Epidermal melanocyte (primary cell): ENCODE data around the gene NOL7.
A peak's percentile ranks its signal among the peaks of the same experiment; 100 is the strongest.

ENCODE experiments used
- DNase-seq: peaks from one replicate; pipeline ENCODE4 v3.0.0; 2011; ENCODE audit warnings: low spot score; ENCODE audit not compliant: insufficient read length

The NOL7 gene

DNA sequence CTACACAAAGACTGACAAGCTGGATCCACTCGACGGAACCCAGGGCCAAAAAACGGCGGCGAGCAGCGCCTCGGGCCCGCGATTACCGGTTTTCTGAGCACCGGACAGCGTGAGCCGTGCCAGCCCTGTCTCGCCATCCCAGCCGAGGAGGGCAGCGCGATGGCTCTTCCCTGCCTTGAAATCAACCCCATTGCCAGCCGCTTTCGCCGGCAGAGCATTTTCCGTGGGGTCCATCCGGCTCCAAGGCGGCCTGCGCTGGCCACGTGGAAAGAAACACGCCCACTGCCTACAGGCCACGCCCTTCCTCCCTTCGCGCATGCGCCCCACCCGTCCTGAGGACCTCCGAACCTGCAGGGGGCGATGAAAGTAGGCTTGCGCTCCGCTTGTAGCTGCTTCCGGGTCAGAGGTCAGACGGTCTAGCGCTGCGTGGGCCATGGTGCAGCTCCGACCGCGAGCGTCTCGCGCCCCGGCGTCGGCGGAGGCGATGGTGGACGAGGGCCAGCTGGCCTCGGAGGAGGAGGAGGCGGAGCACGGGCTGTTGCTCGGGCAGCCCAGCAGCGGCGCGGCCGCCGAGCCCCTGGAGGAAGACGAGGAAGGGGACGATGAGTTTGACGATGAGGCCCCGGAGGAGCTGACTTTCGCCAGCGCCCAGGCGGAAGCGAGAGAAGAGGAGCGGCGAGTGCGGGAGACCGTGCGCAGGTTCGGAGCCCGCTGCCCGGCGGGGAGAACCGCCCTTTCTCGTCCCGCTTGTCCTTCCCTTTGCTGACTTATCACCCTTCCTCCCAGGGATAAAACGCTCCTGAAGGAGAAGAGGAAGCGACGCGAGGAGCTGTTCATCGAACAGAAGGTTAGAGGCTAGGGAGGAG is at the start of gene NOL7:
Gene NOL7, plus strand, starts transcription at position 410 of the 866 bp plus-strand sequence. Its CDS starts 24 bp downstream, at position 434.
- peak; percentile 83 for DNase-seq

DNA sequence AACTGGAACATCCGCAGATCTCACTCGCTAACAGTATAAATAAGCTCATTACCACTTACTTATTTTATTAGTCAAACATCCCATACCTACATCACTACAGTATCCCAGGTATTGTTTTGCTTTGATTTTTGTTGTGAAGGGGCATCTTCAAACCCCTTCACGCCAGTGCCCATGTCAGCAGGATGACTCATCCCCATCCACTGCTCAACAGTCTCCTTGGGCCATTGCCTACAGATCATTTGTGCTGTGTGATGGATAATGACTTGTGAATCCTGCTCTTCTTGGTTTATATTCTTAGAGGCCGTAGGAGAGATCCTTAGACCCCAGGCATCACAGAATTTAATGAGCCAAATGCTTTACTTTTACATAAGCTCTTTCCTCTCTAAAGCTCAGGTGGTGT is 49.2 kb upstream of the NOL7 start:
- no peak for DNase-seq

DNA sequence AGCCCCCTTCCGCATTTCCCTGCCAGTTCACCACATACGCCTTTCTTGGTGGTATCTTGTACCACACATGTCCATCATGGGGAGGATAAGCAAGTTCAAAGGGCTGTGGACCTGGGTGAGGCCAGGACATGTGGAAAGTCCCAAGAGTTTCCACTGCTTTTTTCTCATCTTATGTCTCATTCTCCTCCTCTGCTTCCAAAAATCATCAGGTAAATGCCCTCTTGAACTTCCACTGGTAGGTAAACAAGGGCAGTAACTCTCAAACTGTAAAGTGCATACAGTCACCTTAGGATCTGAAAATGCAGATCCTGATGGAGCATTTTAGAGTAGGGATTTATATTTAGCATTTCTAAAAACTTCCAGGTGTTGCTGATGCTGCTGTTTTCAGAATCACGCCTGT is 48.6 kb upstream of the NOL7 start:
- no peak for DNase-seq

DNA sequence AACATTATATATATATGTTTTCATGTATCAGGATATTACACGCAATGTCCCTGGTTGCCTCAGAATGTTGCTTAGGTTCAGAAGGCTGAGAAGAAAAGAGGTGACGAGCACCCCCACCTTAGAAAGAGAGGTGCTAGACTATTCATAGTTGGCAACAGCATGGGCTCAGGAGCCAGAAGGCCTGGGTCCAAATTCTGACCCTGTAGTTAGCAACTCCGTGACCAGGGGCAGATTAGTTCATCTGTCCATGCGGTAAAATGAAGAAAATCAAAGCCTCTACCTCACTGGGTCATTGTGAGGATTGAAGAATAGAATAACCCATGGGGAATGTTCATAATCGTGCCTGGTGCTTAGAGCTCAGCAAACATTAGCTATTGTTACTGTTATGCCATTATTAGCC is 46.2 kb upstream of the NOL7 start:
- DNase-seq = no peak

DNA sequence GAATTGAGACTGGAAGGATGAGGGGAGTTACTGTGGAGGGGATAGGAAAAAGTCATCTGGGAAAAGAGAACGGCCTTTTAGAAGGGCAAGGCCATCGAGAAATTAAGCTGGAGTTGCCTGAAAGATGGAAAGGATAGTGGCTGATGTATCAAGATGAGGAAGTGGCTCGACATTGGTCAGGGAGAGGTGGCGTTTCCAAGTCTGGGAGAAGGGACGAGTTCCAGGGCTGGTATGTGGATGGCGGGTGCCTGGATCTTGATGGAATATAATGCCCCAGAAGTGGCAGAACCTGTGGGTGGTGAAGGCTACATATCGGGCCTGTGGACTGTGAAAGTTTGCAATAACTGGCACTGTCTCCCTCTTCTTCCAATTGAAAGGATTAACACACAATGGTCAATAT is 42.9 kb upstream of the NOL7 start:
- no peak for DNase-seq

DNA sequence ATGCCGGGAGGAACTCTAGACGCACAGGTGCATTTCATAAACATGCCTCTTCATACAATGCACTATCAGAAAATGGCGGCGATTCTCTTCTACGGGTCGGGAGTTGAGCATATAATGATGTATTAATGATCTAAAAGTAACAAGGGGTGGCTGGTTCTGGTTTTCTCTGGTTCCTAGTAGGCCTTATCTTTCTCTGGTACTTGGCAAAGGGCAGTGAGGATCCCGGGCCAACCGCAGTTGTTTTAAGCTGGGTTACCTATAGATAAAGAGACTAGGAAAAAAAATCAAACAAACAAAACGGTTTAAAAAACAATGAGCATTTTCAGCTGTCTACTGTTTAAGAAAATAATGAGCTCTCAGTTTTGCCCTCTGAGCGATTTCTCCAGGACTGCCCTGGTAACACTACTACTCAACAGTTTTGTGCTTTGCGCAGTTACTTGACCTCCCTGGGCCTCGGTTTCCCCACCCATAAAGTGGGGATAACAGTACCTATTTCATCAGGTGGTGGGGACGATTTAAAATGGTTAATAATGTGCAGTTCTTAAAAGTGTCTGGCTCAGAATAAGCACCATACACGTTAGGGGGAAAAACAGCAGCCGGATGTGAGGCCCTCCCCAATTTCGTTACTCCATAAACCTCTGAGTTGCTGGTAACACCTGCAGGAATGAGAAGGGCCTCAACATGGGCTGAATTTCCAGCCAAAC is 42.0 kb upstream of the NOL7 start:
- no peak for DNase-seq

DNA sequence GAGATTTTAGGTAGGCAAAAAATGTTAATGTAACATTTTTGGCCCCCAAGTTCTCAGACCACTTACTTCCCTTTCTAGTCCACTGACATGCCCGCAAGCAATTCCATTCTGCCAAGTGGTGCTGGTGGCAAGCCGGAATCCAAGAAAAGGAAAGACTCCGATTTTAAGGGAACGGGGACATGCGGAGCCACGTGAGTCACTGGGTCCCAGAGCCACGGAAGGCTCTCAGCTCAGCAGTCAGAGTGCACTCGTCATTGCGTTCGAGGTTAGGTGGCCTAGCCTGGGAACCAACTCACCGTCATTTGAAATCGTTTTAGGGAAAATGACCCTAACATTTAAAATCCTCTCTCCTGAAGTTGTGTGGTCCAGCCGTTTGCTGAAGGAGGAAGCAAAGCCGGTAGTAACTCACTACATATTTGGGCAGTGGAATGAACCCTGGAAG is 41.4 kb upstream of the NOL7 start:
- DNase-seq = no peak

DNA sequence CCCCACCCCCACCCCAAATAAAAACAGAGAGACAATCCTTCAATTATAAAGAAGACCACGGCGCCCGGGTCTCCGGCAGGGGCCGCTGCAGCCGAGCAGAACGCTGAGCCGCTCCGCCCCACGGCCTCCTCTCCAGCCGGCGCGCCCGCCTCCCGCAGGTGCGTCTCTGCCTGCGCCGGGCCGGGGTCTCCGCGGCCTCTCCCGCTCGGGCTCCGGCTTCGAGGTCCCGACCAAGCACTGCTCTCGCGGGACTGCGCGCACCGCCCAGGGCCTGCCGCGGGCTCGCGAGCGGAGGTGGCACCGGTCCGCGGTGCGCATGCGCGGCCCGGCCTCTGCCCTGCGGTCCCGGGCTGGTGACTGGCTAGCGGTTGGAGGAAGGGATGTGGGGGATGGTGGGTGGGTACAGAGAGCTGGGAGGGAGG is 41.0 kb upstream of the NOL7 start:
- peak; percentile 96 for DNase-seq

DNA sequence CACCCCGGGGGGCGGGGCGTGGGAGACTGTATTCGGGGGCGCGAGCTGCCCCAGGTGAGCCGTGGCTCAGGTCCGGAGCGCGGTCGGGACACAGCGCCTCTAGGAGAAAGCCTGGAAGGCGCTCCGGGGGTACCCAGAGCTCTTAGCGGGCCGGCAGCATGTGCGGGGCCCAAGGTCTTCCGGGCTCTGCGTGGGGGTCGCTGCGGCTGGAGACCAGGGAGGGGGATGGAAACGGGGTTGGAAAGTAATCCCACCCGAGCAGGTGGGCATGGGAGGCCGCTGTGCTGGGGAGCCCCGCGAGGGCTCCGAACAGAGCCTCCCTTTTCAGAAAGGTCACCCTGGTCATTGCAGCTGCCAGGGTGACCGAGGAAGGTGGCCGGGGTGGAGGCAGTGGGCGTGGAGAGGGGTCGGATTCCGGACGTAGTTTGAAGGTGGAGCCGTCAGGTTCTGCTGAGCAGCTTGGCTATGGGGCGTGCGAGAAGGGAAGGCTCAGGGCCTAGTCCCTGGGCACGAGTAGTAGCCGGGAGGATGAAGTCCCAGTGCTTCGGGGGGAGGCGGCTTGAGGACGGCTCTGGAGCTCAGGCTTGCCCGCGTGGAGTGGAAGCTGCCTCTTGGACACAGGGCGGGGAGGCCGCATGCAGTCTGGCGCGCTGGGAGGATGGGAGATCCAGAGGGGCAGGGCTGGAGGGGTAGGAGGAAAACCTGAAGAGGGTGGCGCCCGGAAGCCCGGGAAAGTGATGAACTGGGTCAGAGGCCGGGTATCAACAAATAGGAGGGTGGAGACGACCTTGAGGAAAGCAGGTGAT is 40.4 kb upstream of the NOL7 start, which contains the start of gene SIRT5:
Gene SIRT5, plus strand, starts transcription at position 31 of the 806 bp plus-strand sequence. CDS start 9,510 bp downstream, outside the sequence.
- DNase-seq = peak; percentile 46

DNA sequence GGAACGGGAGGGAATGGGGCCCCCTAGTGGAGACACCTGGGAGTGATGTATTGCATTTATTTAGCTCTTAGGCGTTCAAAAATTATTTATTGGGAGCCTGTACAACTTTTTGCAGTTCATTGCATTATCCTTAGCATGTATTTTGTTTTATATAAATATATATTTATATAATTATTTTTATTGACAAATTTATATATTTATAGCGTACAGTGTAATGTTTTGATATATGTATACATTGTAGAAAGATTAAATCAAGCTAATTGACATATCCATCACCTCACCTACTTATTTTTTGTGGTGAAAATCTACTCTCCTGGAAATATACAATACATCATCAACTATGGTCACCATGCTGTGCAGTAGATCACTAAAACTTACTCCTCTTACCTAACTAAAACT is 39.8 kb upstream of the NOL7 start:
- no peak for DNase-seq

DNA sequence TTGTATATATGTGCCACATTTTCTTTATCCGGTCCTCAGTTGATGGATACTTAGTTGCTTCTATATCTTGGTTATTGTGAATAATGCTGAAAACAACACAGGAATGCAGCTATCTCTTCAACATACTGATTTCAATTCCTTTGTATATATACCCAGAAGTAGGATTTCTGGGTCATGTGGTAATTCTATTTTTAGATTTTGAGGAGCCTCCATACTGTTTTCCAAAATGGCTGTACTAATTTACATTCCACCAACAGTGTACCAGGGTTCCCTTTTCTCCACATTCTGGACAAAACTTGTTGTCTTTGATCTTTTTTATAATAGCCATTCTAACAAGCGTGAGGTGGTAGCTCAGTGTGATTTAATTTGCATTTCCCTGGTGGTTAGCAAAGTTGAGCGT is 39.1 kb upstream of the NOL7 start:
- DNase-seq = no peak

DNA sequence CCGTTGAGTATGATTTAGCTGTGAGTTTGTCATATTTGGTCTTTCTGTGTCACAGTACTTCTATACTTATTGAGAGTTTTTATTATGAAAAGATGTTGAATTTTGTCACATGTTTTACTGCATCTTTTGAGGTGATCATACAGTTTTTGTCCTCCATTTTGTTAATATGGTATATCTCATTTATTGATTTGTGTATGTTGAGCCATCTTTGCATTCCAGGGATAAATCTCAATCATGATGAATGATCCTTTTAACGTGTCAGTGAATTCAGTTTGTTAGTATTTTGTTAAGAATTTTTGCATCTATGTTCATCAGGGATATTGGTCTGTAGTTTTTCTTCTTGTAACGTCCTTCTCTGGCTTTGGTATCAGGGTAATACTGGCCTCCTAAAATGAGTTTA is 37.2 kb upstream of the NOL7 start:
- no peak for DNase-seq

DNA sequence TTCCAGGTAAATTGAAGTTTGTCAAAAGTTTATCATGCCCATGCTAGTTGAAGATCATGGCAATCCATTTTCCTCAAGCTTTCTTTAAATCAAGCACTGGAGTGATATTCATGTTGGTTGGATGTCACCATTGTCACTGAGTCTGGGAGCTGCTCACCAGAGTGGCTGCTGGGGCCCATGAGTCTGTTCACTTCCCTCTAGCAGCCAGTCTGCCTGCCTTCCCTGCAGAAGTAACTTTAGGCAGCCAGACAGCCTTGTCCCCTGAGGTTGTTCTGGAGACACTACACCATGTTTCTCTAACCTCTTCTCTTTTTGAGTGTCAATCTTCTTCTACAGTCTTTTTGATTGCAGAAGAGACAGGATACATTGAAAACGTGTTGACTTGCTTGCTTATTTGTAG is 35.2 kb upstream of the NOL7 start:
- DNase-seq = no peak

DNA sequence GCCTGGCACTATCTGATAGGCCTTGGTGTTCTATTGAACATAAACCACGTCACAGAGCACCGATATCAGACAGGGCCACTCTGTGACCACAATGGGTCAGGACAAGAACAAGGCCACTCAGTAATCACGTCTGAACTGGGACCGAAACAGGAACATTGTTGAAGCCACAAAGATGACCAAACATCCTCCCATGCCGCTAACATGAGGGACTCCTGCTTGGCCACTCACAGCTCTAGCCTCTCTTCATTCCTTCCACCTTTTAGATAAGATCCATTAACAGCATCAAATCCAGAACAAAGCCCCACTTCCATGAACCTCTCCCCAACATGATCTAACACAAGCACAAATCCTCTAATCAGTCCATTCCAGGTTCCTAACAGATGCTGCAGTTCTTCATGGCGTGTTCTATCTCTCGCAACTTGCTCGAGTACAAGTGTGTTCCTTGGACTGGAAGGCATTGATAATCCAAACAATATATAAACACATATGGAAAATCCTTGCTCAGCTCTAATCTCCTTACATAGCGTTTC is 33.4 kb upstream of the NOL7 start:
- no peak for DNase-seq

DNA sequence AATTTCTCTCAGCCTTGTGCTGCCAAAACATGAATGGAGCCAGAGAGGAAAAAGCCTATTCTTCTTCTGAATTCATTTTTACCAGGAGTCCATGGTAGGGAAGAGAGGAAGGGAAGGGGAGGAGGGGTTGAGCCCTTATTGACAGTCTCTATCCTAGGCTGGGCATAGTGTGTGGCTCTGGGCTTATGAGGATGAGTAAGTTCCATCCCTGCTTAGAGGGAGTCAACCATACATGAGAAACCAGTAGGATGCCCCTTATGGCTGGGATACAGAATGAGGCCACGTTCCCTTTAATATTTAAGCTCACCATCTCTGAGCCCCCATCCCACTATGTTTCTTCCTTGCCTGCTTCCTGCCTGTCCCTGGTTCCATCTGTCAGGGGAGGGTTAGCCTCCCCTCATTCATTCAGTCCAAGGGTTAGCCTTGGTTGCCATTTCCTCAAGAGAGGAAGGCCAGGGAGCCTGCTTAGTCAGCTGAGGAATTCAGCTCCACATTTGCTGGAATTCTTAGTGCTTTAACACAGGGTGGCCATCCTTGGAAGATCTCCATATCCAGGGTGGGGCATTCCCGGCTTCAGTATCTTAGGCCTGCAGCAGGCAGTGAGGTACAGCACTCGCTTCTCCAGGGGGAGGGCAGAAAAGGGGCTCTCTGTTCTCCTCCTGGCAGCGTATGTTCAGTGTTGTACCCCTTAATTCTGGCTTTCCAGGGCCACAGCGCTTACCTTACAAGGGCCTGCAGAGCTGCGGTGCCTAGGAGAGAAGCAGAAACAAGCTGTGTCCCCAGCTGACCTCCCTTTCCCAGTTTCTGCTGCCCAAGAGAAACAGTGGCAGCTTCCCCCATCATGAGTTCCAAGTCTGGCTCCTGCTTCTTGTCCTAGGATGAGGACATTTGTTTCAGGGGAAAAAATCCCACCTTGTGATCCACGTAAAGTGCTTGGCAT is 28.3 kb upstream of the NOL7 start:
- no peak for DNase-seq

DNA sequence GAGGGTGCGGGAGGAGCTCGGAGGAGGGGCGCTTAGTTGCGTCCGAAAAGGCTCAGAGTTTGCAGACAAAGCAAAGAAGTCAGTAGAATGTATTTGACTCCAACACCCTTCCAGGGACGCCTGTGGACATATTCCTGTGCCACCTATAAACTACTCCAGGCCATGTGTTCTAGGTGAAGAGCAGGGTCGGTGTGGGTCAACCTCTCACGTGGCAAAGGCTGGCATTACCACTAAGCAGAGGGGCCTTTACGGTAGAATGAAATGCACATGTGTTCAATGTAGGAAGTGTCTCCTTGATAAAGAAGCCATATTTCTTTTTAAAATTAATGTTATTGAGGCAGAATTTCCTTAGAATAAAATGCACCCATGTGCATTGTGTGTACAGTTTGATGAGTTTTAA is 25.3 kb upstream of the NOL7 start:
- no peak for DNase-seq

DNA sequence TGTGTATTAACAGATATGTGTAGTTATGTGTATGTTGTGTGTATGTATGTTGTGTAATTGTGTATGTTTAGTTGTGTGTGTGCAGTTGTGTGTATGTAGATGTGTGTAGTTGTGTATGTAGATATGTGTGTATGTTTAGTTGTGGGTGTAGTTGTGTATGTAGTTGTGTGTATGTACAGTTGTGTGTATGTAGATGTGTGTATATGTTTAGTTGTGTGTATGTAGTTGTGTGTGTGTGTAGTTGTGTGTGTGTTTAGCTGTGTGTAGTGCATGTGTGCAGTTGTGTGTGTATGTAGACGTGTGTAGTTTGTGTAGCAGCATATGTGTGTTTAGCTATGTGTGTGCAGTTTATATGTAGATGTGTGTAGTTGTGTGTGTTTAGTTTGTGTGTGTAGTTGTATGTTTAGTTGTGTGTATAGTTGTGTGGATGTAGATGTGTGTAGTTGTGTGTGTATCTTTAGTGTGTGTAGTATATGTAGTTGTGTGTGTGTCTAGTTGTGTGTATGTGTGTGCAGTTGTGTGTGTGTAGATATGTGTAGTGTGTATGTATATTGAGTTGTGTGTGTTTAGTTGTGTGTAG is 24.5 kb upstream of the NOL7 start:
- no peak for DNase-seq

DNA sequence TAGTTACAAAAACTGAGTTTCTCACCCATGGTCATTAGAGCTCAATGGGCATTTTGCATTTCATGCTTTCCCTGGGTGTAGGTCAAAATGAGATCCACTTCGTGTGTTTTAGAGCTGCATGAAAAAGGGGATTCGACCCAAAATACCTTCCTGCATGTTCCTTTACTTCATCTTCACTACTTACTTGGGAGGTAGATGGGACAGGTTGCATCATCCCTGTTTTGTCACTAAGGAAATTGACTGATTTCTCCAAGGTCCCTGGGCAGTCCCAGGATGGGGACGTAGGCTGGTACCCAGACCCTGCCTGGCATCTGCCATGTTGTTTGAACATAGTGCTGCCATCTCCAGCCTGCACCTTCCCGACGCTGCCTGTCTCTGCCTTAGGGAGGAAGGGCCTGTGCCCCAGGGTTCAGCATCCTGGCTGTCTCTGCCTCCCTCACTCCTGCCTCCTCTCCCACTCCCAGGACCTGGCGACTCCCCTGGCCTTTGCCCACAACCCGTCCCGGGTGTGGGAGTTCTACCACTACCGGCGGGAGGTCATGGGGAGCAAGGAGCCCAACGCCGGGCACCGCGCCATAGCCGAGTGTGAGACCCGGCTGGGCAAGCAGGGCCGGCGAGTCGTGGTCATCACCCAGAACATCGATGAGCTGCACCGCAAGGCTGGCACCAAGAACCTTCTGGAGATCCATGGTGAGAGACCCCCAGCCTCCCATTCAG is 23.8 kb upstream of the NOL7 start:
- no peak for DNase-seq

DNA sequence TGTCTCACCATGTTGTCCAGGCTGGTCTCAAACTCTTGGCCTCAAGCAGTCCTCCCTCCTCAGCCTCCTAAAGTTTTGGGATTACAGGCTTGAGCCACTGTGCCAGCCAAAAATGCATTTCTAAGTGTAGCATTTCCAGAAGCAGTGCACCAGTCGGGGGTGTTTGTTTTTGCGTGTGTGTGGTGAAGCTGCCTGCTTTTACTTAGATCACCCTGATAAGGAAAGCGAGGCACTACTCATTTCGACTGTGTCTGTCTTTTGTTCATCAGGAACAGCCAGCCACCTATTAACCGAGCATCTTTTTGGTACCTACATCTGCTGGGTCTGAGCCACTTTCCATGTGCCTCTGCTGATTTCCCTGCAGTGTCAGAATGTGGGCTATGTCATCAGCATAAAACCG is 22.0 kb upstream of the NOL7 start:
- DNase-seq = no peak
